GM12892 (cell line): ENCODE data around the gene PSG5.
"Not testable (repeated sequence)": the region's sequence is repeated elsewhere in the genome, so short reads cannot be mapped to it uniquely, and the experiment has no call there.

Experiments
- POLR2A ChIP-seq: IDR thresholded peaks from 2 replicates; pipeline ENCODE4 v1.6.1; 2011; ENCODE audit warnings: low read depth, low read length, control low read depth
- POLR2AphosphoS5 ChIP-seq: IDR thresholded peaks from 2 replicates; pipeline ENCODE4 v1.6.1; 2011; ENCODE audit warnings: low read depth, low read length, control low read depth
- TAF1 ChIP-seq: IDR thresholded peaks from 2 replicates; pipeline ENCODE4 v1.6.1; 2011; ENCODE audit warnings: low read depth, mild to moderate bottlenecking, control low read depth, low read length, borderline replicate concordance

DNA sequence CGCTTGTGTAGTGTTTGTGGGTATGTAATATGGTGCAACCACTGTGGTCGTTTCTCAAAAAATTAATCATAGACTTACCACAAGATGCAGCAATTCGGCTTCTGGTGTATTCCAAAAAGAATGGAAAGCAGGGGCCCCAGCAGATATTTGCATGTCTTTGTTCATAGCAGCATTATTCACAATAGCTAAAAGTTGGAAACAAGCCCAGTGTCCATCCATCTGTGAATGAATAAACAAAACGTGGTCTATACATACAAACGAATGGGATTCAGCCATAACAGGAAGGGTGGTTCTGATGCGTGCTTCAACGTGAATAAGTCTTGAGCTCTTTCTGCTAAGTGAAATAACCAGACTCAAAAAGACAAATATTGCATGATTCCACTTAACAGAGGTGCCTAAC is 36.5 kb downstream of the PSG5 start:
- TF ChIP-seq POLR2A, POLR2AphosphoS5, TAF1: not testable (repeated sequence)
